Sigmoid colon (tissue), 7 donors: ENCODE data around the gene RINL. TPM values are rescaled to one million over a fixed set of nuclear protein-coding genes. Genes with fewer than 3 reads are reported as not detected.

Source experiments
- DNase-seq: peaks from one replicate; pipeline ENCODE4 v3.0.0-alpha.2; 2019
- H3K27ac ChIP-seq, 4 donors: fragments of 200-600 bp; sonication (generic); one replicate each; pipeline ENCODE4 v1.5.1; 2016 to 2019; ENCODE audit warnings: mild to moderate bottlenecking in 1 of 4
- H3K27me3 ChIP-seq, 3 donors: fragments of 200-600 bp; sonication (generic); one replicate each; pipeline ENCODE4 v1.5.1; 2019; ENCODE audit warnings: mild to moderate bottlenecking in 1 of 3
- H3K36me3 ChIP-seq, 4 donors: fragments of 200-600 bp; sonication (generic); one replicate each; pipeline ENCODE4 v1.5.1; 2016 to 2019
- H3K4me1 ChIP-seq, 4 donors: fragments of 200-600 bp; sonication (generic); one replicate each; pipeline ENCODE4 v1.5.1; 2017 to 2019
- H3K4me3 ChIP-seq, 4 donors: fragments of 200-600 bp; sonication (generic); one replicate each; pipeline ENCODE4 v1.5.1; 2017 to 2019; ENCODE audit warnings: mild to moderate bottlenecking in 2 of 4, moderate library complexity in 1 of 4
- H3K9me3 ChIP-seq, 4 donors: fragments of 200-600 bp in 3 of 4; sonication (generic) in 3 of 4; one replicate each; pipeline versions ENCODE4 v1.5.1 to v1.6.1; 2013 to 2019
- CTCF ChIP-seq, 4 experiments: fragments of 450-650 bp in 3 of 4; fragments of 200-600 bp in 1 of 4; IDR thresholded peaks; one replicate each; pipeline ENCODE4 v1.5.1; 2016 to 2019; ENCODE audit warnings: antibody characterized with exemption in 4 of 4, mild to moderate bottlenecking in 3 of 4, moderate library complexity in 2 of 4
- EP300 ChIP-seq, 4 donors: sonication (generic); formaldehyde crosslinking; IDR thresholded peaks; one replicate each; pipeline ENCODE4 v1.6.1; 2017; ENCODE audit warnings: antibody characterized with exemption in 4 of 4
- POLR2A ChIP-seq, 2 donors: fragments of 450-650 bp; IDR thresholded peaks; one replicate each; pipeline ENCODE4 v1.6.1; 2016; ENCODE audit warnings: antibody characterized with exemption in 2 of 2, mild to moderate bottlenecking in 2 of 2, moderate library complexity in 2 of 2
- POLR2AphosphoS5 ChIP-seq, 4 donors: sonication (generic); formaldehyde crosslinking; IDR thresholded peaks; one replicate each; pipeline ENCODE4 v1.6.1; 2017; ENCODE audit warnings: antibody characterized with exemption in 4 of 4
- WGBS, 2 donors: extraction: QIAGEN DNeasy Blood & Tissue Kit; methylation state at CpG; one replicate each; pipeline ENCODE4 v1.1.7; 2013; 5-methylcytosine and 5-hydroxymethylcytosine counted together
- intact Hi-C: fragments of 100-400 bp; cut with DNase I; formaldehyde crosslinking; loops from one replicate; pipeline ENCODE4 v1.15.1; 2023
- polyA plus RNA-seq, 3 donors: library from polyadenylated mRNA; stranded (reverse); fragments of 200-250 nt; gene quantifications; one replicate each; pipeline ENCODE4 v1.2.3, GENCODE V29; 2013
- total RNA-seq, 4 donors: library from RNA; depleted of rRNA; stranded (reverse); fragments of >200 nt; gene quantifications; one replicate each; pipeline ENCODE4 v1.1.0, GENCODE V29; 2016
- donor health status: healthy with polysubstance abuse.
- donor health status: Bipolar disorder and iron deficiency.
- donor health status: healthy.

RINL gene
- total and polyA plus RNA-seq, 7 donors, result 3.5 to 17.6 (median 4.8) TPM

- Histone ChIP-seq H3K9me3 (no peaks in the 10 kb centered on the region), H3K4me3 (no peak overlapping the region), H3K4me1 (no peaks in the 10 kb centered on the region), H3K36me3 (peaks cover 0 to 16% (median 12%) of the 10 kb centered on the region in 4 donors), H3K27ac (no peak overlapping the region), H3K27me3 (peaks cover 0 to 25% (median 13%) of the 10 kb centered on the region in 3 donors)
- TF ChIP-seq POLR2AphosphoS5 (IDR thresholded peaks at IDR 0.05) (no peak), CTCF (IDR thresholded peaks at IDR 0.05) (no peak), POLR2A (IDR thresholded peaks at IDR 0.05) (no peak), EP300 (IDR thresholded peaks at IDR 0.05) (no peak)
- no peak for DNase-seq
- intact Hi-C loops, result no loop called here
- WGBS, 2 donors, result 62 to 64% methylated on average over 16 of the region's 16 CpGs
Measured at GRCh38 chr19:38911388-38912001, 33.4 kb upstream of the RINL start.

- Histone ChIP-seq H3K36me3 (peaks cover 0 to 23% (median 19%) of the 10 kb centered on the region in 4 donors), H3K9me3 (no peaks in the 10 kb centered on the region), H3K4me3 (no peak overlapping the region), H3K4me1 (no peaks in the 10 kb centered on the region), H3K27ac (no peak overlapping the region), H3K27me3 (peaks cover 0 to 25% (median 13%) of the 10 kb centered on the region in 3 donors)
- intact Hi-C loops, result no loop called here
- no peak for DNase-seq
- TF ChIP-seq POLR2AphosphoS5 (IDR thresholded peaks at IDR 0.05) (no peak), POLR2A (IDR thresholded peaks at IDR 0.05) (no peak), EP300 (IDR thresholded peaks at IDR 0.05) (no peak), CTCF (IDR thresholded peaks at IDR 0.05) (no peak)
- WGBS, 2 donors, result 97% methylated on average over 12 of the region's 12 CpGs
Measured at GRCh38 chr19:38910488-38910887, 32.4 kb upstream of the RINL start.

GRCh38 chr19:38908911-38909310 is 30.8 kb upstream of the RINL start:
- intact Hi-C loops, result no loop called here
- Histone ChIP-seq H3K27ac (no peak overlapping the region), H3K4me3 (no peak overlapping the region), H3K4me1 (no peaks in the 10 kb centered on the region), H3K36me3 (peaks cover 0 to 35% (median 22%) of the 10 kb centered on the region in 4 donors), H3K27me3 (peaks cover 0 to 25% (median 13%) of the 10 kb centered on the region in 3 donors), H3K9me3 (no peaks in the 10 kb centered on the region)
- DNase-seq, result no peak
- WGBS, 2 donors, result 70 to 74% methylated on average over 10 of the region's 10 CpGs
- TF ChIP-seq POLR2AphosphoS5 (IDR thresholded peaks at IDR 0.05), result no peak

- intact Hi-C loops, result no loop called here
- Histone ChIP-seq H3K4me3 (no peak overlapping the region), H3K27me3 (peaks cover 0 to 24% (median 13%) of the 10 kb centered on the region in 3 donors), H3K36me3 (peaks cover 0 to 35% (median 22%) of the 10 kb centered on the region in 4 donors), H3K4me1 (no peaks in the 10 kb centered on the region), H3K9me3 (no peaks in the 10 kb centered on the region), H3K27ac (no peak overlapping the region)
- whole genome bisulfite sequencing, 2 donors, result 96% methylated on average over 12 of the region's 12 CpGs
- no peak for TF ChIP-seq POLR2A (IDR thresholded peaks at IDR 0.05)
- no peak for TF ChIP-seq CTCF (IDR thresholded peaks at IDR 0.05)
- no peak for TF ChIP-seq EP300 (IDR thresholded peaks at IDR 0.05)
- TF ChIP-seq POLR2AphosphoS5 (IDR thresholded peaks at IDR 0.05), result no peak
- no peak for DNase-seq
Measured at GRCh38 chr19:38907670-38908069, 29.6 kb upstream of the RINL start.

GRCh38 chr19:38907227-38907626 is 29.2 kb upstream of the RINL start:
- TF ChIP-seq POLR2AphosphoS5 (IDR thresholded peaks at IDR 0.05) (no peak), POLR2A (IDR thresholded peaks at IDR 0.05) (no peak), CTCF (IDR thresholded peaks at IDR 0.05) (no peak)
- Histone ChIP-seq H3K36me3 (peaks cover 0 to 35% (median 22%) of the 10 kb centered on the region in 4 donors), H3K27ac (no peak overlapping the region), H3K4me3 (no peak overlapping the region), H3K4me1 (no peaks in the 10 kb centered on the region), H3K9me3 (no peaks in the 10 kb centered on the region), H3K27me3 (peaks cover 0 to 20% (median 12%) of the 10 kb centered on the region in 3 donors)
- intact Hi-C loops, result no loop called here
- WGBS, 2 donors, result 95 to 96% methylated on average over 29 of the region's 29 CpGs
- DNase-seq, result no peak
